Keratinocyte (primary cell): ENCODE data around the gene PDGFRA. TPM values are rescaled to one million over a fixed set of nuclear protein-coding genes. Genes with fewer than 3 reads are reported as not detected.
A peak's percentile ranks its signal among the peaks of the same experiment; 100 is the strongest.

Experiments
- DNase-seq: peaks from one replicate; pipeline ENCODE4 v3.0.0-alpha.2; 2011; ENCODE audit warnings: low read depth, missing footprints, low spot score
- FAIRE-seq: peaks from 2 replicates; lab custom pipeline; 2011; peaks lifted over from hg19 to GRCh38; lab: Jason Lieb, UNC
- H2AFZ ChIP-seq: 2 replicates; pipeline ENCODE4 v1.6.0; 2012; ENCODE audit warnings: low read length, control low read depth, inconsistent platforms; ENCODE audit not compliant: control insufficient read depth
- H3K27ac ChIP-seq: 2 replicates; pipeline ENCODE4 v1.5.1; 2011; ENCODE audit warnings: low read length; ENCODE audit not compliant: control insufficient read depth, insufficient read depth
- H3K27me3 ChIP-seq: 3 replicates; pipeline ENCODE4 v1.6.0; 2011; ENCODE audit warnings: low read length; ENCODE audit not compliant: control insufficient read depth, insufficient read depth; ENCODE audit errors: extremely low read depth
- H3K36me3 ChIP-seq, 2 experiments: 2 replicates in 1 of 2; 3 replicates in 1 of 2; pipeline ENCODE4 v1.5.1; 2011; ENCODE audit warnings: low read length in 2 of 2, mild to moderate bottlenecking in 1 of 2; ENCODE audit not compliant: control insufficient read depth in 2 of 2, insufficient read depth in 2 of 2; ENCODE audit errors: extremely low read depth in 1 of 2
- H3K4me1 ChIP-seq: 3 replicates; pipeline ENCODE4 v1.5.1; 2011; ENCODE audit warnings: low read length; ENCODE audit not compliant: control insufficient read depth, insufficient read depth; ENCODE audit errors: extremely low read depth
- H3K4me2 ChIP-seq: 3 replicates; pipeline ENCODE4 v1.6.0; 2011; ENCODE audit warnings: low read depth, low read length; ENCODE audit not compliant: control insufficient read depth, insufficient read depth; ENCODE audit errors: extremely low read depth
- H3K4me3 ChIP-seq, 3 experiments: fragments of 200-600 bp in 1 of 3; sonication (generic) in 1 of 3; 2 replicates in 2 of 3; 3 replicates in 1 of 3; pipeline ENCODE4 v1.5.1; 2011 to 2016; ENCODE audit warnings: low read length in 3 of 3, mild to moderate bottlenecking in 3 of 3, control low read depth in 2 of 3, inconsistent platforms in 1 of 3, low read depth in 1 of 3, mixed read lengths in 1 of 3, mixed run types in 1 of 3, moderate library complexity in 1 of 3; ENCODE audit not compliant: control insufficient read depth in 2 of 3, insufficient read depth in 2 of 3; ENCODE audit errors: extremely low read depth in 1 of 3
- H3K79me2 ChIP-seq: 2 replicates; pipeline ENCODE4 v1.6.0; 2012; ENCODE audit warnings: low read length; ENCODE audit not compliant: control insufficient read depth, insufficient read depth
- H3K9ac ChIP-seq: 3 replicates; pipeline ENCODE4 v1.6.0; 2011; ENCODE audit warnings: low read length; ENCODE audit not compliant: control insufficient read depth, insufficient read depth; ENCODE audit errors: extremely low read depth
- H3K9me1 ChIP-seq: 3 replicates; pipeline ENCODE4 v1.6.0; 2011; ENCODE audit warnings: low read length; ENCODE audit not compliant: control insufficient read depth, insufficient read depth; ENCODE audit errors: extremely low read depth
- H3K9me3 ChIP-seq: 2 replicates; pipeline ENCODE4 v1.5.1; 2012; ENCODE audit warnings: low read depth, low read length; ENCODE audit not compliant: control insufficient read depth
- H4K20me1 ChIP-seq: 3 replicates; pipeline ENCODE4 v1.6.0; 2011; ENCODE audit warnings: low read length; ENCODE audit not compliant: control insufficient read depth, insufficient read depth; ENCODE audit errors: extremely low read depth
- EZH2 ChIP-seq: IDR thresholded peaks from one replicate; pipeline ENCODE4 v1.6.1; 2012; ENCODE audit warnings: inconsistent platforms, mild to moderate bottlenecking, low read length, moderate library complexity
- dilution Hi-C: fragments of 300-500 bp; cut with MboI; formaldehyde crosslinking; loops from one replicate; pipeline ENCODE4 v1.7.0; 2020; ENCODE audit warnings: low sequenced_read_pairs; ENCODE audit not compliant: extremely low pct_ligation_motif_present
- polyA plus RNA-seq, 5 experiments: library from polyadenylated mRNA; depleted of rRNA in 3 of 5; stranded (reverse) in 3 of 5; stranded (forward) in 1 of 5; unstranded in 1 of 5; fragments of >200 nt; gene quantifications; 1 replicate in 1 of 5; 2 replicates in 3 of 5; 3 replicates in 1 of 5; pipeline versions ENCODE4 v1.2.1 to v1.2.3, GENCODE V29; 2011 to 2012; ENCODE audit warnings: missing spikeins in 2 of 5, low read depth in 1 of 5, low replicate concordance in 1 of 5
- TF ChIP-seq, protein P1 (sequence below), 3 experiments: IDR thresholded peaks in 1 of 3; conservative IDR thresholded peaks in 1 of 3; optimal IDR thresholded peaks in 1 of 3; 2 replicates in 2 of 3; 3 replicates in 1 of 3; pipeline versions ENCODE3 to v1.5.1; 2011; ENCODE audit warnings: low read length in 3 of 3, mild to moderate bottlenecking in 3 of 3, moderate library complexity in 2 of 3, control low read depth in 1 of 3, inconsistent platforms in 1 of 3; ENCODE audit not compliant: insufficient read depth in 2 of 3; ENCODE audit errors: extremely low read depth in 1 of 3

PDGFRA gene
- polyA plus RNA-seq, 1 donor (not counting 4 experiments of a cell fraction or from before 2014, with no cell fraction given) = 0.22 TPM

DNA sequence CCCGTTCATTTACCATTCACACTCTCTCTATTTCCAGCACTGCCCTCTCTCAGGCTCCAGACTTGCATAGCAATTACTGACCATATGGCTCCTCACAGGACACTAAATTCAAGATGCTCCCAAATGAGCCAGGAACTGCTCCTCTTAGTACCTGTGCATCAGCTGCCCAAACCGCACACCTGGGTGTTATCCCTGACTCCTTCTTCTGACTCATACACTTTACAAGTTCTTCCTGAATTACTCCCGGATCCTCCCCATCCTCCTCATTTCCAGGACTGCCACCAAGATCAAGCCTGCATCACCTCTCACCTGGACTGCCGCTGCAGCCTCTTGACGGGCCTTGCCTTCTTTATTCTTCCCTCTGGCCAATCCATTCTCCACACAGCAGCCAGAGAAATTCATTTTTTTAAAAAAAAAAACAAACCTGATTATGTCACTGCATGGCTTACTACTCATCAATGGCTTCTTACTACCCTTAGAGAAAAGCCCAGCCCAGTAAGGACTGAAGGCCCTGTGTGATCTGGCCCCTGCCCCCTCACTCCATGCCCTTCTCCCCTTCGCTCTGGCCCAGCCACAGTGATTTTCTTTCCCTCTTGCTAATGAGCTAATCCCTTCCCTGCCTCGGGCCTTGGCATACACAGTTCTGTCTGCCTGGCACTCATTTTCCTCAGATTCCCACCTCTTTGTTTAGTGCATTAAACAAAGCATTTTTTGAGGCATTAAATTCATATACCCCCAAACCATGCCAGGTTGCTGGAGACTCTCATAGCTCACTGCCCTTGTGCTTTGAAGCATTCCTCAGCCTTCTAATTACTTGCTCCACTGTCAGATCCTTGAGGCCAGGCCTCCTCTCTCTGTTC, 92.0 kb downstream of the PDGFRA start:
- H3K9me1 ChIP-seq = no peaks in the 10 kb centered on the region
- peaks cover 3% of the 10 kb centered on the region for H3K27me3 ChIP-seq
- no peak overlapping the region for H3K4me2 ChIP-seq
- dilution Hi-C loops = no loop called here
- H3K4me1 ChIP-seq = no peaks in the 10 kb centered on the region
- FAIRE-seq (peak; percentile 70), DNase-seq (peak; percentile 11)
- H3K9me3 ChIP-seq = no peaks in the 10 kb centered on the region
- H4K20me1 ChIP-seq = peaks cover 4% of the 10 kb centered on the region
- no peak overlapping the region for H3K9ac ChIP-seq
- H3K79me2 ChIP-seq = no peaks in the 10 kb centered on the region
- no peak overlapping the region for H2AFZ ChIP-seq
- no peak overlapping the region for H3K27ac ChIP-seq
- no peaks in the 10 kb centered on the region for H3K36me3 ChIP-seq
- no peak for TF ChIP-seq EZH2
- TF ChIP-seq, protein P1, sequence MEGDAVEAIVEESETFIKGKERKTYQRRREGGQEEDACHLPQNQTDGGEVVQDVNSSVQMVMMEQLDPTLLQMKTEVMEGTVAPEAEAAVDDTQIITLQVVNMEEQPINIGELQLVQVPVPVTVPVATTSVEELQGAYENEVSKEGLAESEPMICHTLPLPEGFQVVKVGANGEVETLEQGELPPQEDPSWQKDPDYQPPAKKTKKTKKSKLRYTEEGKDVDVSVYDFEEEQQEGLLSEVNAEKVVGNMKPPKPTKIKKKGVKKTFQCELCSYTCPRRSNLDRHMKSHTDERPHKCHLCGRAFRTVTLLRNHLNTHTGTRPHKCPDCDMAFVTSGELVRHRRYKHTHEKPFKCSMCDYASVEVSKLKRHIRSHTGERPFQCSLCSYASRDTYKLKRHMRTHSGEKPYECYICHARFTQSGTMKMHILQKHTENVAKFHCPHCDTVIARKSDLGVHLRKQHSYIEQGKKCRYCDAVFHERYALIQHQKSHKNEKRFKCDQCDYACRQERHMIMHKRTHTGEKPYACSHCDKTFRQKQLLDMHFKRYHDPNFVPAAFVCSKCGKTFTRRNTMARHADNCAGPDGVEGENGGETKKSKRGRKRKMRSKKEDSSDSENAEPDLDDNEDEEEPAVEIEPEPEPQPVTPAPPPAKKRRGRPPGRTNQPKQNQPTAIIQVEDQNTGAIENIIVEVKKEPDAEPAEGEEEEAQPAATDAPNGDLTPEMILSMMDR (optimal IDR thresholded peaks at IDR 0.05 in 1 of 3, IDR thresholded peaks at IDR 0.05 in 1 of 3, conservative IDR thresholded peaks at IDR 0.05 in 1 of 3; ENCODE audit: extremely low read depth in 1 of 3, insufficient read depth in 2 of 3, low read length in 3 of 3) = no peak
- no peak overlapping the region for H3K4me3 ChIP-seq

DNA sequence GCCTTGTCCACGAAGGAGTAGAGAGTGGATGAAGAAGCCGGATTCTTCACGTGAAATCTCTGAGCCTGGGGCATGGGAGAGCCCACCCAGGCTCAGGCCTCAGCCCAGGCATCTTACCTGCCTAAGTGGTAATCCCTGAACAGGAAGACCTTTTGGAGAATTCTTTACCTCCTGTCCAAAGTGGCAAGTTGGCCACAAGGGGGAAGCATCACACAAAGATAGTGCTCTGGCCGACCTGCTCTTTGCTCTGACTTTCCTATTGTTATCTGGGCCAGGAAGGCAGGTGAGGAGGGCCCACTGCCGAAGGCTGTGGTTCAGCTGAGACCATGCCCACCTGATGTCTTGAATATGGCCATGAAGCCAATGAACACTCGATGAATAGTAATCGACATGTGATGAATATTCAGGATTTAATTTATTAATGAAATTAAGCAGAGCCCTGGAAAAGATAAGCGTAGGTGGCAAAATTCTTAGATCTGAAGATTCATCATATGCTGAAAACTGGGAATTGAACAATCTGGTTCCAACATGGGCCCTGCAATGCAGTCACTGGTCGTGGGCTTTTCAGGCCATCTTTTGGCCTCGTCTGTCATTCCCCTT, 93.8 kb downstream of the PDGFRA start:
- H3K4me2 ChIP-seq = no peak overlapping the region
- H3K9me3 ChIP-seq = no peaks in the 10 kb centered on the region
- H3K27ac ChIP-seq = no peak overlapping the region
- H4K20me1 ChIP-seq = peaks cover 1% of the 10 kb centered on the region
- H3K36me3 ChIP-seq = no peaks in the 10 kb centered on the region
- H3K4me1 ChIP-seq = no peaks in the 10 kb centered on the region
- no peak overlapping the region for H3K4me3 ChIP-seq
- TF ChIP-seq, protein P1 (optimal IDR thresholded peaks at IDR 0.05 in 1 of 3, IDR thresholded peaks at IDR 0.05 in 1 of 3, conservative IDR thresholded peaks at IDR 0.05 in 1 of 3; ENCODE audit: extremely low read depth in 1 of 3, insufficient read depth in 2 of 3, low read length in 3 of 3) = peak; percentile 68 to 91 (median 89)
- TF ChIP-seq EZH2 = no peak
- peaks cover 3% of the 10 kb centered on the region for H3K27me3 ChIP-seq
- no peaks in the 10 kb centered on the region for H3K79me2 ChIP-seq
- no peak overlapping the region for H3K9ac ChIP-seq
- no peaks in the 10 kb centered on the region for H3K9me1 ChIP-seq
- peak; percentile 30 for DNase-seq
- FAIRE-seq = peak; percentile 93
- dilution Hi-C loops = no loop called here
- H2AFZ ChIP-seq = no peak overlapping the region
